ENCODE data around the gene PRR7.

PRR7 gene

GRCh38 chr5:177474002-177474476 lies 27.4 kb downstream of the PRR7 start (continued):
- TF ChIP-seq ZNF398 (tag by site-specific recombination; IDR thresholded peaks at IDR 0.05) = peak; percentile 61

GRCh38 chr5:177474846-177475562 lies 28.4 kb downstream of the PRR7 start:
- no peak overlapping the region for H3K27ac ChIP-seq (ENCODE audit: extremely low read depth, low read depth, low read length)
- H3K9me3 ChIP-seq (ENCODE audit: control insufficient read depth, insufficient read depth, low read depth, low read length) = no peaks in the 10 kb centered on the region
- peaks cover 0 to 20% of the 10 kb centered on the region in 2 experiments; a peak in 1 of 3 replicates for H3K36me3 ChIP-seq (ENCODE audit: control insufficient read depth in 2 of 2, insufficient read depth in 1 of 2, low read length in 2 of 2)
- TF ChIP-seq ZBTB48 (tag by site-specific recombination; IDR thresholded peaks at IDR 0.05) = peak; percentile 40; the same call in 1 of the 2 replicates
- TF ChIP-seq TSHZ1 (tag by site-specific recombination; IDR thresholded peaks at IDR 0.05; ENCODE audit: borderline replicate concordance) = no peak
- TF ChIP-seq TRIM28 (IDR thresholded peaks at IDR 0.05; ENCODE audit: borderline replicate concordance, low read length) = no peak
- peak; percentile 54; the same call in 1 of the 2 replicates for TF ChIP-seq KLF9 (tag by site-specific recombination; IDR thresholded peaks at IDR 0.05; ENCODE audit: low read depth)
- no peak for TF ChIP-seq GLI2 (tag by site-specific recombination; IDR thresholded peaks at IDR 0.05; ENCODE audit: borderline replicate concordance, low read depth)
- TF ChIP-seq ZBTB49 (tag by site-specific recombination; IDR thresholded peaks at IDR 0.05; ENCODE audit: low read depth) = no peak
- no peak for TF ChIP-seq KLF1 (tag by site-specific recombination; IDR thresholded peaks at IDR 0.05)
- no peak for TF ChIP-seq WT1 (tag by site-specific recombination; IDR thresholded peaks at IDR 0.05)
- H3K4me3 ChIP-seq (ENCODE audit: low read depth, low read length) = no peak overlapping the region
- ChIA-PET CTCF (interaction anchor here (0.6 to 2.5 kb wide), 8 partner anchors 14 to 156 kb away, joined by 3 to 11 read pairs (median 6); no protein-coding TSS in a partner anchor), POLR2A (interaction anchor here (1.0 to 7.3 kb wide), 6 partner anchors 10 to 73 kb away, joined by 3 to 102 read pairs (median 5); partner anchors contain the start of gene PDLIM7)
- H3K4me1 ChIP-seq (ENCODE audit: control insufficient read depth, insufficient read depth, low read length) = peaks cover 4% of the 10 kb centered on the region

- H3K36me3 ChIP-seq (ENCODE audit: control insufficient read depth in 2 of 2, insufficient read depth in 1 of 2, low read length in 2 of 2) = peaks cover 0 to 17% of the 10 kb centered on the region in 2 experiments; a peak in 1 of 3 replicates
- no peak overlapping the region for H3K4me3 ChIP-seq (ENCODE audit: low read depth, low read length)
- ChIA-PET POLR2A (interaction anchor here (0.8 to 8.1 kb wide), 8 partner anchors 10 to 73 kb away, joined by 3 to 106 read pairs (median 4); partner anchors contain the start of gene PDLIM7), CTCF (interaction anchor here (0.6 to 2.8 kb wide), 11 partner anchors 9 to 156 kb away, joined by 3 to 11 read pairs (median 4); no protein-coding TSS in a partner anchor)
- peaks cover 4% of the 10 kb centered on the region for H3K4me1 ChIP-seq (ENCODE audit: control insufficient read depth, insufficient read depth, low read length)
- no peak overlapping the region for H3K27ac ChIP-seq (ENCODE audit: extremely low read depth, low read depth, low read length)
- H3K9me3 ChIP-seq (ENCODE audit: control insufficient read depth, insufficient read depth, low read depth, low read length) = no peaks in the 10 kb centered on the region
- TF ChIP-seq PRDM10 (tag by site-specific recombination; IDR thresholded peaks at IDR 0.05) (no peak), MYNN (tag by site-specific recombination; IDR thresholded peaks at IDR 0.05; ENCODE audit: borderline replicate concordance) (no peak), ZNF768 (tag by site-specific recombination; IDR thresholded peaks at IDR 0.05) (0 out of 2 replicates have a peak, but pooled peaks have one; percentile 63), REPIN1 (tag by site-specific recombination; IDR thresholded peaks at IDR 0.05; ENCODE audit: low read depth) (no peak), ZNF398 (tag by site-specific recombination; IDR thresholded peaks at IDR 0.05) (no peak), ZNF777 (tag by site-specific recombination; IDR thresholded peaks at IDR 0.05; ENCODE audit: borderline replicate concordance) (no peak)
These were observed 29.2 kb downstream of the PRR7 start for GRCh38 chr5:177475563-177476427.
